ENCODE measurements around the gene MFSD1. TPM values are rescaled to one million over a fixed set of nuclear protein-coding genes. Genes with fewer than 3 reads are reported as not detected.

MFSD1 gene
- total RNA-seq, 1 donor from 2014 or later = 31.5 TPM

GRCh38 chr3:158804441-158804840 is 2.6 kb downstream of the MFSD1 start:
- Mint-ChIP-seq H3K27ac (no peak overlapping the region), H3K4me3 (no peak overlapping the region), H3K27me3 (ENCODE audit: low read depth) (peaks cover under 1% of the 10 kb centered on the region), H3K36me3 (peaks cover 6% of the 10 kb centered on the region), H3K4me1 (peaks cover 29% of the 10 kb centered on the region), H3K9me3 (no peaks in the 10 kb centered on the region)
- no peak for DNase-seq (ENCODE audit: low spot score in 2 of 2, unreplicated experiment in 2 of 2)
- no peak for TF ChIP-seq CTCF (IDR thresholded peaks at IDR 0.05; ENCODE audit: unreplicated experiment)

- Mint-ChIP-seq H3K4me1 (peaks cover under 1% of the 10 kb centered on the region), H3K4me3 (no peak overlapping the region), H3K9me3 (no peaks in the 10 kb centered on the region), H3K27me3 (ENCODE audit: low read depth) (no peaks in the 10 kb centered on the region), H3K36me3 (peaks cover 16% of the 10 kb centered on the region), H3K27ac (no peak overlapping the region)
- no peak for TF ChIP-seq CTCF (IDR thresholded peaks at IDR 0.05; ENCODE audit: unreplicated experiment)
- DNase-seq (ENCODE audit: low spot score in 2 of 2, unreplicated experiment in 2 of 2) = no peak
These were observed 6.8 kb downstream of the MFSD1 start for GRCh38 chr3:158808697-158809096.

- Mint-ChIP-seq H3K27ac (no peak overlapping the region), H3K4me1 (no peaks in the 10 kb centered on the region), H3K27me3 (ENCODE audit: low read depth) (no peaks in the 10 kb centered on the region), H3K9me3 (no peaks in the 10 kb centered on the region), H3K36me3 (peaks cover 19% of the 10 kb centered on the region), H3K4me3 (no peak overlapping the region)
- no peak for TF ChIP-seq CTCF (IDR thresholded peaks at IDR 0.05; ENCODE audit: unreplicated experiment)
- DNase-seq (ENCODE audit: low spot score in 2 of 2, unreplicated experiment in 2 of 2) = no peak
These were observed 7.8 kb downstream of the MFSD1 start for GRCh38 chr3:158809642-158810041.

- no peak for TF ChIP-seq CTCF (IDR thresholded peaks at IDR 0.05; ENCODE audit: unreplicated experiment)
- Mint-ChIP-seq H3K27ac (no peak overlapping the region), H3K4me1 (no peaks in the 10 kb centered on the region), H3K4me3 (no peak overlapping the region), H3K9me3 (no peaks in the 10 kb centered on the region), H3K36me3 (peaks cover 21% of the 10 kb centered on the region), H3K27me3 (ENCODE audit: low read depth) (no peaks in the 10 kb centered on the region)
- no peak for DNase-seq (ENCODE audit: low spot score in 2 of 2, unreplicated experiment in 2 of 2)
These were observed 9.2 kb downstream of the MFSD1 start for GRCh38 chr3:158810823-158811724.

GRCh38 chr3:158819282-158819681 is 17.4 kb downstream of the MFSD1 start:
- no peak for TF ChIP-seq CTCF (IDR thresholded peaks at IDR 0.05; ENCODE audit: unreplicated experiment)
- Mint-ChIP-seq H3K36me3 (peaks cover 11% of the 10 kb centered on the region), H3K4me3 (no peak overlapping the region), H3K27ac (no peak overlapping the region), H3K27me3 (ENCODE audit: low read depth) (no peaks in the 10 kb centered on the region), H3K4me1 (no peaks in the 10 kb centered on the region), H3K9me3 (no peaks in the 10 kb centered on the region)
- no peak for DNase-seq (ENCODE audit: low spot score in 2 of 2, unreplicated experiment in 2 of 2)

All from mesothelial cell of epicardium (in vitro differentiated cells).